Fibroblast of lung (primary cell): ENCODE results near the gene COX4I1.

ENCODE experiments used
- CTCF ChIP-seq, 2 donors: IDR thresholded peaks in 1 of 2; conservative IDR thresholded peaks in 1 of 2; 1 replicate in 1 of 2; 2 replicates in 1 of 2; pipeline ENCODE4 v1.5.1; 2011 to 2012; ENCODE audit warnings: low read length in 2 of 2, control low read depth in 1 of 2, inconsistent platforms in 1 of 2, low read depth in 1 of 2, mild to moderate bottlenecking in 1 of 2
- EZH2 ChIP-seq: IDR thresholded peaks from 2 replicates; pipeline ENCODE4 v1.5.1; 2012; ENCODE audit warnings: low read length, control low read depth, mild to moderate bottlenecking; ENCODE audit errors: missing control alignments

GRCh38 chr16:85838876-85839585 is 39.5 kb downstream of the COX4I1 start:
- TF ChIP-seq CTCF (conservative IDR thresholded peaks at IDR 0.05 in 1 of 2, IDR thresholded peaks at IDR 0.05 in 1 of 2; ENCODE audit: low read depth in 1 of 2, low read length in 2 of 2) (no peak), EZH2 (no peak)
